Activated CD8-positive, alpha-beta memory T cell treated with anti-CD3 and anti-CD28 coated beads for 4 hours (primary cell): ENCODE measurements around the gene MYH9.

Experiments
- DNase-seq, 2 donors: peaks; one replicate each; pipeline ENCODE4 v3.0.0-alpha.2; 2020; ENCODE audit warnings: low read depth in 2 of 2

The MYH9 gene

DNA sequence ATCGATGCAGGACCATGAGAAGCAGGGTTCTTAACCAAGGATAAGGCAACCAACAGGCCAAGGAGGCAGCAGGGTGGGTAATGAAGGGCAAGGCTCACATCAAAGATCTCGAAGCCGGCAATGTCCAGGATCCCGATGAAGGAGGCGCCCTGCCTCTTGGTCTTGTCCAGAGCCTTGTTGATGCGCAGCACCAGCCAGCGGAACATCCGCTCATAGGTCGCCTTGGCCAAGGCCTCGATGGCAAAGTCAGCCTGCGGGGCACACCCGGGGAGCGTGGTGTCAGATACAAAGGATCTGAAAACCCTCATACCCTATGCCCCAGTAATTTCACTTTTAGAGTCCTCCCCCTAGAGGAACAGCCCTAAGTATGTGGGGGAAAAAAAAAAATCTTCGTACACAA, 71.3 kb downstream of the MYH9 start:
- no peak for DNase-seq

DNA sequence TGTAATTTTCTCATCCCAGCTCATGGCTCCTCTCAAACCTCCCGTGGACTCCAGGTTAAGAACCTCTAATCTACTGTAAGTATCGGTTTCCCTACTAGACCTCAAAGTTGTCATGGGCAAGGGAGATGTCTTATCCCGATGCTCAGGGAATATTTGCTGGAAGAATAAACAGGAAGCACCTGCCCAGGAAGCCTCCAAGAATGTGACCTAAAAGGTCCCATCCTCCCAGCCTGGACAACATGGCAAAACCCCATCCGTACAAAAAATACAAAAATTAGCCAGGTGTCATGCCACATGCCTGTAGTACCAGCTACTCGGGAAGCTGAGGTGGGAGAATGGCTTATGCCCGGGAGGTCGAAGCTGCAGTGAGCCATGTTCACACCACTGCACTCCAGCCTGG, 72.4 kb downstream of the MYH9 start:
- no peak for DNase-seq

DNA sequence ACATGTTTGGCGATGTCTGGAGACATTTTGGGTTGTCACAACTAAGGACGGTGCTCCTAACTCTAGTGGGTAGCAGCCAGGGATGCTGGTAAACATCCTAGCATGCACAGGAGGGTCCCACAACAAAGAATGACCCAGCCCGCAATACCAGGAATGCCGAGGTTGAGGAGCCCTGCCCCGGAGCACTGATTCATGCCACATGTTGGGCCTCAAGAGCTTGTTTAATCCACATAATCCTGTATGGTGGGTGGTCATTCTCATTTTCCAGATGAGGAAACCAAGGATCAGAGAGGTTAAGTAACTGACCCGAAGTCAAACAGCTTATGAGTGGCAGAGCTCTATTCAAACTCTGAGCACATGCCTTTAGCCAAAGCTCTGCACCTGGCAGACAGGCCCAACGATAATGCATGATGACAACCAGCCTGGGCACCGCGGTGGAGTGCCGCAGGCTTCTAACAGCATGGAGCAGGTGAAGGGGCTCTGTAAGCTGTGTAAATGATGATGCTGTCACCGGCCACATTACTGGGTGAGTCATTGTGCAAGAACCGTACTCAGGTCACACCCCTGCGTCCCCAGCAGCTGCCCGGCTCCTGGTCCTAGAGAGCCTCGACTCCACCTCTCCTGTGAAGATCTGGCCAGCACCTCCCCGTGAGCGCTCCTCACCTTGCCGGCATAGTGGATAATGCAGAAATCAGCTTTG, 76.2 kb downstream of the MYH9 start:
- no peak for DNase-seq

- DNase-seq: no peak
These were observed 78.9 kb downstream of the MYH9 start for GRCh38 chr22:36308880-36309279.

DNA sequence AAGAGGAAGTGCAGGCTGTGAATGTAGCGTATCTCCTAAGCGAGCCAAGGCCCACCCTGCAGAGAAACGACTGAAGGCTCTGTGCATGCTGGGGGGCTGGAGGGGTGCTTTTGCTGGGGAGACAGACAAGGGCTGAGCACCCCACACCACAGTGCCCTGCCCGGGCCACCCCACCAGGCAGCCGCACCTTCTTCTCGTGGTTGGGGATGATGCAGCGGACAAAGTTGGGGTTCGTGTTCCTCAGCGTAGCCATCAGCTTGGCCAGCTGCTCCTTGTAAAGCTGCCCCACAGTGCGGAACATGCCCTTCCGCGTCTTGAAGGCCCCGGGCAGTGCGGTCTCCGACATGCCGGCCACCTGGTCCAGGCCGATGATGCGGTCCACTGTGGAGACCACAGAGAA, 81.5 kb downstream of the MYH9 start:
- DNase-seq: no peak

GRCh38 chr22:36305813-36306212, 82.0 kb downstream of the MYH9 start:
- DNase-seq: no peak

DNA sequence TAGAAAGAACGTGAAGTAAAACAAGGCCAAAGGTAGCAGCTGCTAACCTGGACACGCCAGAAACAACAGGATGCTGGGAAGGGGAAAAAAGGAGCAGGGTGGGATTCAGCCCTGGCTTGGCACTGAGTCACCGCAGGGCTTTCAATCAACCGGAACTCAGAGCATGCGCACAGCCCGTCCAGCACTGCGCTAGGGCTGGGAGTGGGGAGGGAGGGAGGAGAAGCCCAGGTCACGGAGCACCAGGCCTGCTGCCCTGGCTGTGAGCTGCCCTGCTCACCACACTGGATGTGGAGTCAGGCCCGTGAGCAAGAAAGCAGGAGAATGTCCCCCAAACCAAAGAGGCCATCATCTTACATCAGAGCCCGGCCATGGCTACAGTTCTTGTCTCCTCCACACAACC, 83.3 kb downstream of the MYH9 start:
- no peak for DNase-seq

DNA sequence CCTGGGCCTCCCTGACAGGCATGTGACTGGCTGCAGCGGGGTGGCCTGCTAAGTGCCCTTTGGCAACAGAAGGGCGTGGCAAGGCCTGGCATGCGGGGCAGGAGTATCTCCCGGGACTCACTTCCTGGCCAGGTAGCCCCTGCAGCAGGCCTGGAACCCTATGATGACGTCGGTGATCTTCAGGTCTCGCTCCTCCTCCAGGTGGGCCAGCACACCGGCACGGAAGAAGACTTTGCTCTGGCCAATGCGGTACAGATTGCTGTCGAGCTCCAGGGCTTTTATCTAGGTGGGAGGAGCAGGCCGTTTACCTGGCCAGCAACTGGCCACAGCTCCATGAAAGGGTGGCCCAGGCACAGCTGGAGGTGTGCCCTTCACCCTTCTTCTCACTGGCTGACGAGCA, 83.9 kb downstream of the MYH9 start:
- DNase-seq: no peak

- no peak for DNase-seq
These were observed 84.7 kb downstream of the MYH9 start for GRCh38 chr22:36303115-36303467.

DNA sequence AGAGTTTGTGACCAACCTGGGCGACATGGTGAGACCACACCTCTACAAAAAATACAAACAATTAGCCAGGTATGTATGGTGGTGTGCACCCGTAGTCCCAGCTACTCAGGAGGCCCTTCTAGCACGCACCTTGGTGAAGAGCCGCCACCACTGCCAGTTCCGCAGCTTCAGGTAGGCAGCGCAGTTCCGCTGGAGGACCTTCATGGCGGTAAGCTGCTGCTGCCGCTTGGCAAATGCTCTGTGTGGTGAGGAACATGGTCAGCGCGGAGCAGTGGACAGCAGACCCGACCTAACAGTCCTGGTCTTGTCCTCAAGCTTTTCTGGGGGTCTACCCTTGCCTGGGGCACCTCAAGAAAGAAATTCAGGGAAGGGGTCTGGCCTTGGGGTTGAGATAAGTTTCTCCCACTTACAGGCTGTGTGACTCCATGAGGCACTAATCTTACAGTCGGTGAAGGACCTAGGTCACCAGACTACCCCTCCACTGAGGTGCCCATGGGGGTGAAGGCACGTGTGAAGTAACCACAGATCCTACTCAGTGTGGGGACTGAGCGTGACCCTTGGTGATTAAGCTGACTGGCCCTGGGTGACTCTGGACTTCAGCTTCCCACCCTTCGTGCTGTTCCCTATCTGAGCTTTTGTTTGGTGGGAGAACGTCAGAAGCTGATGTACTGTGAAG, 85.2 kb downstream of the MYH9 start:
- DNase-seq: no peak

DNA sequence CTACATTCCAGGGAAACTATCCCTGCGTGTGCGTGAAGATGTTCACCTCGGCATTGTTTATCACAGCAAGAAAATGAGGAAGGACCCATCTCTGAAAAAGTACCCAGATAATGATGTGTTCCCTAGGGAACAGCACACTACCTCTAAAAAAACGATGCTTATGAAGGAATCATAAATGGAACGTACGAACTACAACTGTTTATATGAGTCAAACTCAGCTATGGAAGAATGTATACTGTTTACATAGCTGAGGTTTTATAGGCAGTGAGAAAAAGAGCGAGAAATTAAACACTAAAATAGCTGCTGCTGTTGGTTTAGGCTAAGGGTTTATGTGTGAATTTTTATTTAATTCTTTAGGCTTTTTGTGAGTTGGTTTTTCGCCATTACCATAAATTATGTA, 85.9 kb downstream of the MYH9 start:
- DNase-seq: no peak

- peak; percentile 69 to 70 for DNase-seq
These were observed 86.4 kb downstream of the MYH9 start for GRCh38 chr22:36301384-36301828.

DNA sequence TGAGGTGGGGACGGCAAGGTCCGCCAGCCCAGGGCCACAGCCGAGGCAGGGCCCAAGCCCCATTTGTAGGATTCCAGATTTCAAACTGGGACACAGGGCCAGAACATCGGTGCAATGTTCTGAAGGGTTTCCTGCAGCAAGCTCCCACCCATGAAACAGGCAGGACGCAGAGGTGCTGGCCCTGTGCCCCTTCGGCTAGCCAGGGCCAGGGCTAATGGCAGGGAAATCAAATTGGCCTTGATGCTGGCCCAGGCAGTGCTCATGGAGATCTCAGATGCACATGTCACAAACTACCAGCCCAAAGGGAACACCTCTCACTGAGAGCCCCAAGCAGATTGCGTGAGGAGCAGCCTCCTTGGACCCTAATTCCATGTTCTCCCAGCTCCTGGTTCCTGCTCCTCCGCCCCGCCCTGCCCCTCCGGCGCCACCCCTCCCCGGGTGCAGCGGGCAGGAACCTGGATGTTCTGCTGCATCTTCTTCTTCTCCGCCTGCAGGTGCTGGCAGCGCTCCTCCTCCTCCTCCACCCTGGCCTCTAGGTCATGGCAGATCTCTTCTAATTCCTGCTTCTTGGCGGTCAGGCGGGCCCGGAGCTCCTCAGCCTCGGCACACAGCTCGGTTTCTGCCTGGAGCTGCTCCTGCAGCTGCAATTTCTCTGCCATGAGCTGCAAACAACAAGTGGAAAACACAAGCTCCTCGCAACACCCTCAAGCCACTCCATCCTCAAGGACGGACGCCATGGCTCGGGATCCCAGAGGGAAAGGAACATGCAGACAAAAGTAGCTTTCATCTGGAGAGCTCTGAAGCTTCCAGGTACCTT, 87.2 kb downstream of the MYH9 start:
- DNase-seq: no peak

- DNase-seq: no peak
These were observed 87.9 kb downstream of the MYH9 start for GRCh38 chr22:36299911-36300310.

- DNase-seq: no peak
These were observed 88.5 kb downstream of the MYH9 start for GRCh38 chr22:36299295-36299694.

- DNase-seq: no peak
These were observed 89.2 kb downstream of the MYH9 start for GRCh38 chr22:36298601-36299000.

DNA sequence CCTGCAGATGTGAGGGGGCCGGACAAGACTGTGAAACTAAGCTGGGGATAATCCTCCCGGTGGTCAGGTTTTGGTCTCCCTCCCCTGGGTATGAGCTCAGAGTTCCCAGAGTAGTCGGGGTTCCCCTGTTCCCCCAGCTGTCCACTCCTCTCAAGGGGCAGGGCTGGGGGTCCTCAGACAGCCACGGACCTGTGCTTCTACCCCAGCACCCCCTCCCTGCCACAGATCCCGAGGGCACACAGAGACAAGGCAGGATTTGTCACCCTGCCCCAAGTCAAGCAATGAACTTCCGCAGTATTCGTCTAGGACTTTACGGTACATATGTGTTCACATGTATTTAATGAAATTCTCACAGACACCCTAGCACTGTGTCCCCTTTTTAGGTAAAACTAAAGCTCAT, 89.6 kb downstream of the MYH9 start:
- no peak for DNase-seq

- DNase-seq: no peak
These were observed 90.2 kb downstream of the MYH9 start for GRCh38 chr22:36297568-36297967.

- no peak for DNase-seq
These were observed 91.1 kb downstream of the MYH9 start for GRCh38 chr22:36296690-36297089.

- no peak for DNase-seq
These were observed 92.5 kb downstream of the MYH9 start for GRCh38 chr22:36295247-36295646.

DNA sequence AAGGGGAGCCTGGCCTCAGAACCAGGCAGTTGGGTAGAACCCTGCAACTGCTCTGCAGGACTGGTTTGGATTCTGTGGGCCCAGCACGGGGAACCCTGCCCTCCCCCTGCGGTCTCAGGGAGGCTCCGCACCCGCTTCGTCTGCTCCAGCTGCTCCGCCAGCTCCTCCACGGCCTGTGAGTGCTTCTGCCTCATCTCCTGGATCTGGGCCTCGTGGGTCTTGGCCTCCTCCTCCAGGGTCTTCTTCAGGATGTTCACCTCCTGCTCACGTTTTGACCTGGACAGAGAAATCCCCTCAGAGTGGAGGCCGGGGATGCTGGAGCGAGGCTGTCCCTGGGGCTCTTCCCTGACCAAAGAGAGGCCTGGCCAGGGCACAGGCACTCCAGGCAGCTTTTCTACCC, 93.0 kb downstream of the MYH9 start:
- no peak for DNase-seq

DNA sequence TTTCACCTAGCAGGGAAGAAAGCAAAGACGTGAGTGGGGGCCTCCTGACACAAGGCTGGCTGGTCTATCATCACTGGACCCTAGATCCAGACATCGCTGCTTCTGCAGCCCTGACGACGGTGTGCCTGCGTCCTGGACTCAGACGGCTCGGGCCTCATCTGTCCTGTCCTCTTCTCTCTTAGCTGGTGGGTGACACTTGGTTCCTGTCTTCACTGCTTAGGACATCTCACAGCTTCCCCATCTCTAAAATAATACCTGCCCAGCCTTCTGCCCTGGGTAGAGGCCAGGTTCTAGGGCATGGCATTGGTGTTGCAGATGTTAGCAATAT, 93.5 kb downstream of the MYH9 start:
- no peak for DNase-seq
